T-cell (primary cell): Measurements from ENCODE around the gene SLC16A8. TPM values are rescaled to one million over a fixed set of nuclear protein-coding genes. Genes with fewer than 3 reads are reported as not detected.

Source experiments
- ATAC-seq, 4 experiments: fragments of 200-7000 bp in 3 of 4; fragments of 150-1000 bp in 1 of 4; cut with Tn5 transposase; replicated peaks in 1 of 4; 1 replicate in 3 of 4; 2 replicates in 1 of 4; pipeline ENCODE4 v1.10.0; 2021; ENCODE audit warnings: moderate library complexity in 3 of 4, mild to moderate bottlenecking in 2 of 4, moderate number of reproducible peaks in 1 of 4
- CTCF ChIA-PET, 2 donors: fragments of 300-600 bp; sonication (Branson Sonifier 250); formaldehyde crosslinking; loops; one replicate each; lab custom pipeline; 2022; ENCODE audit warnings: antibody characterized with exemption in 2 of 2; lab: Charles Lee
- POLR2A ChIA-PET, 2 donors: fragments of 300-600 bp; sonication (Branson Sonifier 250); formaldehyde crosslinking; loops; one replicate each; lab custom pipeline; 2022; ENCODE audit warnings: antibody characterized with exemption in 2 of 2; lab: Charles Lee
- DNase-seq, 35 experiments: peaks; one replicate each; pipeline versions ENCODE4 v3.0.0 to v3.0.0-alpha.2; 2013 to 2023
- H3K27ac ChIP-seq: one replicate; pipeline ENCODE4 v1.5.1; 2013; ENCODE audit warnings: low read length
- H3K27me3 ChIP-seq, 2 experiments: replicated peaks in 1 of 2; 1 replicate in 1 of 2; 2 replicates in 1 of 2; pipeline versions ENCODE4 v1.6.1 to v1.7.0; 2013; ENCODE audit warnings: low read length in 1 of 2, mixed read lengths in 1 of 2; ENCODE audit not compliant: control insufficient read depth in 2 of 2, insufficient read depth in 2 of 2; ENCODE audit errors: extremely low read depth in 1 of 2
- H3K36me3 ChIP-seq, 2 donors: 1 replicate in 1 of 2; 2 replicates in 1 of 2; pipeline versions ENCODE4 v1.6.1 to v1.7.0; 2013; ENCODE audit warnings: low read length in 1 of 2; ENCODE audit not compliant: control insufficient read depth in 2 of 2, insufficient read depth in 1 of 2; ENCODE audit errors: extremely low read depth in 1 of 2
- H3K4me1 ChIP-seq, 2 experiments: 1 replicate in 1 of 2; 2 replicates in 1 of 2; pipeline versions ENCODE4 v1.6.1 to v1.7.0; 2013; ENCODE audit warnings: low read length in 2 of 2, mixed read lengths in 1 of 2; ENCODE audit not compliant: insufficient read depth in 2 of 2, control insufficient read depth in 1 of 2; ENCODE audit errors: extremely low read depth in 1 of 2
- H3K4me3 ChIP-seq, 2 donors: 1 replicate in 1 of 2; 2 replicates in 1 of 2; pipeline versions ENCODE4 v1.5.1 to v1.7.0; 2013; ENCODE audit warnings: mild to moderate bottlenecking in 2 of 2, low read length in 1 of 2, moderate library complexity in 1 of 2; ENCODE audit not compliant: control insufficient read depth in 1 of 2; ENCODE audit errors: extremely low read depth in 1 of 2
- H3K9me3 ChIP-seq: 2 replicates; pipeline ENCODE4 v1.7.0; 2013
- H3K27ac Mint-ChIP-seq, 2 donors: one replicate each; pipeline ENCODE4 v1.8.0; 2020 to 2021; ENCODE audit warnings: mild to moderate bottlenecking in 2 of 2, mixed read lengths in 2 of 2
- H3K27me3 Mint-ChIP-seq, 2 donors: one replicate each; pipeline ENCODE4 v1.8.0; 2021 to 2022; ENCODE audit warnings: mixed read lengths in 2 of 2
- H3K36me3 Mint-ChIP-seq: one replicate; pipeline ENCODE4 v1.8.0; 2021; ENCODE audit warnings: mixed read lengths
- H3K4me1 Mint-ChIP-seq, 3 donors: one replicate each; pipeline ENCODE4 v1.8.0; 2020 to 2022; ENCODE audit warnings: mixed read lengths in 3 of 3, mild to moderate bottlenecking in 1 of 3
- H3K4me3 Mint-ChIP-seq, 3 donors: one replicate each; pipeline ENCODE4 v1.8.0; 2020 to 2022; ENCODE audit warnings: mild to moderate bottlenecking in 3 of 3, mixed read lengths in 3 of 3, moderate library complexity in 3 of 3
- H3K9me3 Mint-ChIP-seq, 3 donors: one replicate each; pipeline ENCODE4 v1.8.0; 2020 to 2022; ENCODE audit warnings: mixed read lengths in 3 of 3
- WGBS: methylation state at CpG from one replicate; pipeline ENCODE4 v1.1.5; 2013; ENCODE audit warnings: missing lambda C conversion rate; ENCODE audit not compliant: insufficient coverage; 5-methylcytosine and 5-hydroxymethylcytosine counted together
- total RNA-seq, 35 experiments: library from RNA in 6 of 35; stranded (reverse) in 6 of 35; fragments of 120-200 nt in 1 of 35; gene quantifications; one replicate each; pipeline versions ENCODE4 v1.2.1 to v1.2.4 and lab custom pipeline; 2013 to 2026

SLC16A8 gene
- total RNA-seq, 5 donors from 2014 or later (not counting 1 experiment from before 2014, with no cell fraction given) = 0.19 TPM; not detected in 4

- Mint-ChIP-seq H3K36me3 (no peaks in the 10 kb centered on the region), H3K4me3 (no peak overlapping the region), H3K9me3 (no peaks in the 10 kb centered on the region), H3K27me3 (no peaks in the 10 kb centered on the region), H3K4me1 (no peaks in the 10 kb centered on the region), H3K27ac (no peak overlapping the region)
- Histone ChIP-seq H3K27ac (no peak overlapping the region), H3K27me3 (peaks cover 0 to 2% of the 10 kb centered on the region in 2 experiments), H3K4me3 (no peak overlapping the region), H3K36me3 (no peaks in the 10 kb centered on the region), H3K9me3 (no peaks in the 10 kb centered on the region), H3K4me1 (no peaks in the 10 kb centered on the region)
- CTCF ChIA-PET = interaction anchor here in 1 of 2 donors (0.6 kb wide), 1 partner anchor 9 kb away, joined by 3 read pairs; no protein-coding TSS in a partner anchor
- POLR2A ChIA-PET = no interaction called here
- DNase-seq (no peak), ATAC-seq (no peak)
- 82% methylated on average over 14 of the region's 19 CpGs for WGBS
Observed at GRCh38 chr22:38032681-38033521, 51.1 kb downstream of the SLC16A8 start.

GRCh38 chr22:38031491-38031890 lies 52.5 kb downstream of the SLC16A8 start:
- no peak overlapping the region for H3K4me3 Mint-ChIP-seq
- no peak overlapping the region for H3K27ac Mint-ChIP-seq
- H3K4me1 ChIP-seq = peaks cover 0 to 5% of the 10 kb centered on the region in 2 experiments
- no peaks in the 10 kb centered on the region for H3K27me3 Mint-ChIP-seq
- H3K4me1 Mint-ChIP-seq = no peaks in the 10 kb centered on the region
- no peak overlapping the region for H3K4me3 ChIP-seq
- CTCF ChIA-PET = no interaction called here
- H3K36me3 Mint-ChIP-seq = no peaks in the 10 kb centered on the region
- no peaks in the 10 kb centered on the region for H3K36me3 ChIP-seq
- DNase-seq = no peak
- H3K9me3 ChIP-seq = no peaks in the 10 kb centered on the region
- H3K9me3 Mint-ChIP-seq = no peaks in the 10 kb centered on the region
- POLR2A ChIA-PET = no interaction called here
- peaks cover 0 to 2% of the 10 kb centered on the region in 2 experiments for H3K27me3 ChIP-seq
- no peak overlapping the region for H3K27ac ChIP-seq
- 89% methylated on average over 7 of the region's 12 CpGs for WGBS
- ATAC-seq = no peak

GRCh38 chr22:38030311-38031133 lies 53.5 kb downstream of the SLC16A8 start:
- H3K27ac Mint-ChIP-seq = no peak overlapping the region
- Histone ChIP-seq H3K4me3 (no peak overlapping the region), H3K27me3 (peaks cover 0 to 5% of the 10 kb centered on the region in 2 experiments), H3K27ac (no peak overlapping the region), H3K4me1 (peaks cover 0 to 5% of the 10 kb centered on the region in 2 experiments), H3K36me3 (no peaks in the 10 kb centered on the region), H3K9me3 (no peaks in the 10 kb centered on the region)
- POLR2A ChIA-PET = no interaction called here
- no peaks in the 10 kb centered on the region for H3K9me3 Mint-ChIP-seq
- CTCF ChIA-PET = no interaction called here
- H3K36me3 Mint-ChIP-seq = no peaks in the 10 kb centered on the region
- ATAC-seq = no peak
- no peaks in the 10 kb centered on the region for H3K27me3 Mint-ChIP-seq
- H3K4me1 Mint-ChIP-seq = no peaks in the 10 kb centered on the region
- DNase-seq = no peak
- 90% methylated on average over 10 of the region's 16 CpGs for WGBS
- H3K4me3 Mint-ChIP-seq = no peak overlapping the region

GRCh38 chr22:38029901-38030300 lies 54.1 kb downstream of the SLC16A8 start:
- WGBS = 67% methylated on average over 5 of the region's 5 CpGs

GRCh38 chr22:38029370-38029769 lies 54.6 kb downstream of the SLC16A8 start:
- Histone ChIP-seq H3K27me3 (peaks cover 0 to 8% of the 10 kb centered on the region in 2 experiments), H3K27ac (no peak overlapping the region), H3K4me1 (peaks cover 0 to 5% of the 10 kb centered on the region in 2 experiments), H3K36me3 (no peaks in the 10 kb centered on the region), H3K9me3 (no peaks in the 10 kb centered on the region), H3K4me3 (no peak overlapping the region)
- DNase-seq (no peak), ATAC-seq (no peak)
- H3K27me3 Mint-ChIP-seq = no peaks in the 10 kb centered on the region
- H3K9me3 Mint-ChIP-seq = no peaks in the 10 kb centered on the region
- ChIA-PET CTCF (no interaction called here), POLR2A (no interaction called here)
- H3K4me3 Mint-ChIP-seq = no peak overlapping the region
- no peak overlapping the region for H3K27ac Mint-ChIP-seq
- no peaks in the 10 kb centered on the region for H3K4me1 Mint-ChIP-seq
- H3K36me3 Mint-ChIP-seq = peaks cover 3% of the 10 kb centered on the region

More at GRCh38 chr22:38029901-38030300, 54.1 kb downstream of the SLC16A8 start:
- CTCF ChIA-PET = no interaction called here
- Mint-ChIP-seq H3K27ac (no peak overlapping the region), H3K36me3 (peaks cover 3% of the 10 kb centered on the region), H3K4me3 (no peak overlapping the region), H3K4me1 (no peaks in the 10 kb centered on the region), H3K9me3 (no peaks in the 10 kb centered on the region), H3K27me3 (no peaks in the 10 kb centered on the region)
- ATAC-seq (no peak), DNase-seq (no peak)
- no peak overlapping the region for H3K27ac ChIP-seq
- H3K4me1 ChIP-seq = peaks cover 0 to 5% of the 10 kb centered on the region in 2 experiments
- POLR2A ChIA-PET = no interaction called here
- peaks cover 0 to 7% of the 10 kb centered on the region in 2 experiments for H3K27me3 ChIP-seq
- H3K36me3 ChIP-seq = no peaks in the 10 kb centered on the region
- no peaks in the 10 kb centered on the region for H3K9me3 ChIP-seq
- H3K4me3 ChIP-seq = no peak overlapping the region

- ATAC-seq (no peak), DNase-seq (no peak)
- H3K36me3 ChIP-seq = no peaks in the 10 kb centered on the region
- no peak overlapping the region for H3K4me3 ChIP-seq
- Mint-ChIP-seq H3K36me3 (peaks cover 3% of the 10 kb centered on the region), H3K4me3 (no peak overlapping the region), H3K27ac (no peak overlapping the region), H3K4me1 (no peaks in the 10 kb centered on the region), H3K9me3 (no peaks in the 10 kb centered on the region), H3K27me3 (no peaks in the 10 kb centered on the region)
- peaks cover 0 to 8% of the 10 kb centered on the region in 2 experiments for H3K27me3 ChIP-seq
- POLR2A ChIA-PET = no interaction called here
- WGBS = 85% methylated on average over 14 of the region's 15 CpGs
- H3K4me1 ChIP-seq = peaks cover 0 to 5% of the 10 kb centered on the region in 2 experiments
- CTCF ChIA-PET = interaction anchor here in 1 of 2 donors (0.5 kb wide), 1 partner anchor 103 kb away, joined by 13 read pairs; no protein-coding TSS in a partner anchor
- no peaks in the 10 kb centered on the region for H3K9me3 ChIP-seq
- H3K27ac ChIP-seq = no peak overlapping the region
Observed at GRCh38 chr22:38028344-38029130, 55.4 kb downstream of the SLC16A8 start.
